Measurements from ENCODE around the gene PPIL6. TPM values are rescaled to one million over a fixed set of nuclear protein-coding genes. Genes with fewer than 3 reads are reported as not detected.

PPIL6 gene
- total RNA-seq, 2 donors from 2014 or later: 3.1 TPM; not detected in 1

DNA sequence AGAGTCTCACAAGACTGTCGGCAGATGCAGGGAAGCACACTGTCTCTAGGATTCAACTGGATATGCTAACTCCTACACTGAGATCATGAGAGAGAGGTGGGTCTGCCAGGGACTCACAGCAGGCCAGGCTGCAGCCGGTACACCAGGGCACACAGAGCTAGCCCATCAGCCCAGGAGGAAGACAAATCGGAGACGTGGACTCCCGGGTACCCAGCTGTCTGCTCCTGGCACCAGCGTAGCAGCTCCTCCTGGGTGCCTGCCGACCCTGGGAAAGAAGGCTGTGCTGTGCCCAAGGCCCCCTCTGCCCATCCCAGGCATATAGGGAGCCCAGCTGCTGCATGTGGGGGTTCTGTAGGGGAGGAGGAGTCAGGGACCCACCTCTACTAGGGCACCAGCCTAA lies 8.2 kb upstream of the PPIL6 start:
- H3K27me3 ChIP-seq: no peaks in the 10 kb centered on the region
- TF ChIP-seq, protein P1, sequence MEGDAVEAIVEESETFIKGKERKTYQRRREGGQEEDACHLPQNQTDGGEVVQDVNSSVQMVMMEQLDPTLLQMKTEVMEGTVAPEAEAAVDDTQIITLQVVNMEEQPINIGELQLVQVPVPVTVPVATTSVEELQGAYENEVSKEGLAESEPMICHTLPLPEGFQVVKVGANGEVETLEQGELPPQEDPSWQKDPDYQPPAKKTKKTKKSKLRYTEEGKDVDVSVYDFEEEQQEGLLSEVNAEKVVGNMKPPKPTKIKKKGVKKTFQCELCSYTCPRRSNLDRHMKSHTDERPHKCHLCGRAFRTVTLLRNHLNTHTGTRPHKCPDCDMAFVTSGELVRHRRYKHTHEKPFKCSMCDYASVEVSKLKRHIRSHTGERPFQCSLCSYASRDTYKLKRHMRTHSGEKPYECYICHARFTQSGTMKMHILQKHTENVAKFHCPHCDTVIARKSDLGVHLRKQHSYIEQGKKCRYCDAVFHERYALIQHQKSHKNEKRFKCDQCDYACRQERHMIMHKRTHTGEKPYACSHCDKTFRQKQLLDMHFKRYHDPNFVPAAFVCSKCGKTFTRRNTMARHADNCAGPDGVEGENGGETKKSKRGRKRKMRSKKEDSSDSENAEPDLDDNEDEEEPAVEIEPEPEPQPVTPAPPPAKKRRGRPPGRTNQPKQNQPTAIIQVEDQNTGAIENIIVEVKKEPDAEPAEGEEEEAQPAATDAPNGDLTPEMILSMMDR (IDR thresholded peaks at IDR 0.05): no peak
- TF ChIP-seq POLR2A (IDR thresholded peaks at IDR 0.05): no peak
- H3K9me3 ChIP-seq: no peaks in the 10 kb centered on the region
- DNase-seq (no peak), ATAC-seq (no peak)
- H3K4me3 ChIP-seq: no peak overlapping the region
- H3K36me3 ChIP-seq (replicated peaks in 1 of 2; ENCODE audit: insufficient read depth in 1 of 2, low read depth in 2 of 2): no peaks in the 10 kb centered on the region
- intact Hi-C loops (cut with DNase I): no loop called here
- H3K4me1 ChIP-seq: no peaks in the 10 kb centered on the region
- 45 to 63% methylated on average over 5 to 7 of the region's 7 CpGs for WGBS, 2 donors
- no peak overlapping the region for H3K27ac ChIP-seq

DNA sequence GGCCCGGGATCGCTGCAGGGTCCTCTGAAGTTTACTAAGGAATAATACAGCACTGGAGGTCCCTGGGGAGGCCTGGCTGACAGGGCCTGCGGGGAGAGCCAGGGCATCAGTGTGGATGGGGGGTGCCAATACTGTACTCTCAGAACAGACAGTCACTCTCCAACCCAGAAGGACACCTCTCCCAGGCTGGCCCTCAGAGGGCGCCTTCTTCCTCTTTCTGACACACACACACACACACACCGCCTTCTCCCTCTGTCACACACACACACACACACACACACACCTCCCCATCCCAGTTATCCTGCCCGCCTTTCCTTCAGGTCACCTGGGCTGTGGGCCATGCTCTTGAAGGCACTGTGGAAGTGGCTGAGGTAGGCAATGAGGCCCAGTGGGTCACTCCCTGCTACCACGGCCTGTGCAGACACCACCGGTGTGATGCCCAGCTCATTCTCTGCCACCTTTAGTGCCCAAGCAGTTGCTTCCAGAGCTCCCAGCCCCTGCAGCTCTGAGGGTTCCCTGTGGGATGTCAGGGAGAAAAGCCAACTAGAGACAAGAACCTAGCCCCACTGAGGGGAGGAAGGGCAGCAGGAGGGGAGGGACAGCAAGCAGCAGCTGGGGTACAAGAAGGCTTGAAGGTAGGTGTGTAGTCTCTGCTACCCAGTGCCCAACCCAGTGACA lies 7.6 kb upstream of the PPIL6 start:
- intact Hi-C loops (cut with DNase I): no loop called here
- H3K4me3 ChIP-seq: no peak overlapping the region
- peaks cover under 1% of the 10 kb centered on the region for H3K4me1 ChIP-seq
- no peak overlapping the region for H3K27ac ChIP-seq
- H3K36me3 ChIP-seq (replicated peaks in 1 of 2; ENCODE audit: insufficient read depth in 1 of 2, low read depth in 2 of 2): no peaks in the 10 kb centered on the region
- TF ChIP-seq POLR2A (IDR thresholded peaks at IDR 0.05): no peak
- TF ChIP-seq, protein P1 (IDR thresholded peaks at IDR 0.05): no peak
- ATAC-seq (no peak), DNase-seq (no peak)
- no peaks in the 10 kb centered on the region for H3K27me3 ChIP-seq
- no peaks in the 10 kb centered on the region for H3K9me3 ChIP-seq
- 69 to 81% methylated on average over 8 of the region's 8 CpGs for WGBS, 2 donors

DNA sequence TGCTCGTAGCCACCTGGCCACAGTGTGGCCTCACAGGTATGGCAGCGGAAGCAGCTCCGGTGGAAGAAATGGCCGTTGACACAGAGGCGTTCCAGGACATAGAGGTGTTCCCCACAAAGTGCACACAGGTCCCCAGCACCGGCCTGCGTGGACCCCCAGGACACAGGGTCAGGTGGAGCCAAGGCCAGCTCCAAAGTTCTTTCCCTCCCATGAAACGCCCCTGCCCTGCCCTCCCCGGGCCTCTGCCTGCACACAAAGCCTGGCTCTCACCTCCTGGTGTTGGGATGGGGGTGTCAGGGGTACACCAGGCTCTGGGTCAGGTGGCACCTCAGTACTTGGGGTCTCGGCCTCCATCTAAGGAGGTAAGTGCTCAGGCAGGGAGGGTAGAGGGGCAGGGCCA lies 6.7 kb upstream of the PPIL6 start:
- no peak for TF ChIP-seq POLR2A (IDR thresholded peaks at IDR 0.05)
- TF ChIP-seq, protein P1 (IDR thresholded peaks at IDR 0.05): no peak
- WGBS, 2 donors: 81 to 85% methylated on average over 6 to 10 of the region's 10 CpGs
- ATAC-seq (no peak), DNase-seq (no peak)
- intact Hi-C loops (cut with DNase I): no loop called here
- H3K27ac ChIP-seq: no peak overlapping the region
- no peaks in the 10 kb centered on the region for H3K27me3 ChIP-seq
- peaks cover 9% of the 10 kb centered on the region for H3K4me1 ChIP-seq
- no peak overlapping the region for H3K4me3 ChIP-seq
- no peaks in the 10 kb centered on the region for H3K36me3 ChIP-seq (replicated peaks in 1 of 2; ENCODE audit: insufficient read depth in 1 of 2, low read depth in 2 of 2)
- H3K9me3 ChIP-seq: no peaks in the 10 kb centered on the region

DNA sequence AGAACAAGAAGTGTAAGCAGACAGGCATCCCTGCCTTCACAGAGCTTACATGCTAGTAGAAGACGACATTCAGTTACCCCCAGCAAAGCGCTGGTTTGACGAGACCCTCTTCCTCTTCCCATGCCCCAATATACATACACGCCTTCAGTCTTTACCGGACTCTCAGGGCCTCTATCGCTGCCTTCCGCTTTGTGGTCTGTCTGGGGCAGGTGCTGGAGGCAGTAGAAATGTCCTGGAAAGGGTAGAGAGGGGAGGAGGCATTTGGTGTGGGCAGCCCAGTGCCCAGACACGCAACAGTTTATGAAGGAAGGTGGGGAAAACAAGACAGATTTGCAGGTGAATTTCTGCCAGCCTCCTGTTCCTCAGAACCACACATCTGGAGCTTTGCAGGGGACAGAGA lies 6.1 kb upstream of the PPIL6 start:
- H3K9me3 ChIP-seq: no peaks in the 10 kb centered on the region
- peaks cover 15% of the 10 kb centered on the region for H3K4me1 ChIP-seq
- 81 to 87% methylated on average over 8 of the region's 8 CpGs for whole genome bisulfite sequencing, 2 donors
- no peak for ATAC-seq
- DNase-seq: no peak
- intact Hi-C loops (cut with DNase I): no loop called here
- no peak for TF ChIP-seq POLR2A (IDR thresholded peaks at IDR 0.05)
- TF ChIP-seq, protein P1 (IDR thresholded peaks at IDR 0.05): no peak
- no peak overlapping the region for H3K4me3 ChIP-seq
- H3K36me3 ChIP-seq (replicated peaks in 1 of 2; ENCODE audit: insufficient read depth in 1 of 2, low read depth in 2 of 2): no peaks in the 10 kb centered on the region
- no peaks in the 10 kb centered on the region for H3K27me3 ChIP-seq
- H3K27ac ChIP-seq: no peak overlapping the region

DNA sequence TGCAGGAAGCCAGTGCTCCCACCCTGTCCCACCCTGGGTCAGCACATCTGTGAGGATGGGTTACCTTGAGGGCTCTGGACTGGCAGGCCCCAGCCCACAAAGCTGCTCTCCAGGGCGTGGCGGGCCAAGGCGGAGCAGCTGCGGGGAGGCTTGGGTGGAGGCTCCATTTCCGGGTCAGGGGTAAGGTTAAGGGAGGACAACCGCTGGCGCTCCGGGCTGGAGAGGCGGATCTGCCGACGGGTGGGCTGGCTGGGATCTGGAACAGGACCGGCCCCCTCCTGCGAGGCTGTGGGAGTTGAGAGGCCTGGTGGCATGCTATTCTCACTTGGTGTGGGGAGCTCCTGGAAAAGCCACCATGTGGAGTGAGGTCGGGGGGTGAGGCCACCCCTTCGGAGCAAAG lies 5.6 kb upstream of the PPIL6 start:
- intact Hi-C loops (cut with DNase I): no loop called here
- H3K4me1 ChIP-seq: peaks cover 18% of the 10 kb centered on the region
- WGBS, 2 donors: 84 to 92% methylated on average over 14 to 15 of the region's 15 CpGs
- DNase-seq (no peak), ATAC-seq (no peak)
- H3K36me3 ChIP-seq (replicated peaks in 1 of 2; ENCODE audit: insufficient read depth in 1 of 2, low read depth in 2 of 2): no peaks in the 10 kb centered on the region
- no peak overlapping the region for H3K4me3 ChIP-seq
- no peaks in the 10 kb centered on the region for H3K27me3 ChIP-seq
- TF ChIP-seq POLR2A (IDR thresholded peaks at IDR 0.05): no peak
- TF ChIP-seq, protein P1 (IDR thresholded peaks at IDR 0.05): no peak
- no peak overlapping the region for H3K27ac ChIP-seq
- H3K9me3 ChIP-seq: no peaks in the 10 kb centered on the region

All from body of pancreas (tissue), 4 donors.